ENCODE results near the gene STX18.

The STX18 gene

GRCh38 chr4:4416981-4417380, 124.9 kb downstream of the STX18 start:
- DNase-seq, result no peak

- DNase-seq, result no peak
Observed at GRCh38 chr4:4415806-4416805, 125.7 kb downstream of the STX18 start.

GRCh38 chr4:4415107-4415805, 126.6 kb downstream of the STX18 start:
- DNase-seq, result no peak

GRCh38 chr4:4413806-4414205, 128.0 kb downstream of the STX18 start:
- DNase-seq, result no peak

GRCh38 chr4:4413373-4413725, 128.5 kb downstream of the STX18 start:
- DNase-seq, result no peak

GRCh38 chr4:4412641-4413372, 129.0 kb downstream of the STX18 start:
- DNase-seq, result no peak

- no peak for DNase-seq
Observed at GRCh38 chr4:4411906-4412305, 129.9 kb downstream of the STX18 start.

- DNase-seq, result no peak
Observed at GRCh38 chr4:4410271-4410670, 131.6 kb downstream of the STX18 start.

GRCh38 chr4:4409416-4410115, 132.3 kb downstream of the STX18 start:
- no peak for DNase-seq

GRCh38 chr4:4408576-4409335, 133.1 kb downstream of the STX18 start:
- no peak for DNase-seq

- DNase-seq, result no peak
Observed at GRCh38 chr4:4408132-4408523, 133.7 kb downstream of the STX18 start.

- DNase-seq, result no peak
Observed at GRCh38 chr4:4407299-4408131, 134.3 kb downstream of the STX18 start.

GRCh38 chr4:4406455-4407298, 135.2 kb downstream of the STX18 start:
- DNase-seq, result no peak

GRCh38 chr4:4405358-4405962, 136.4 kb downstream of the STX18 start:
- no peak for DNase-seq

GRCh38 chr4:4402966-4403365, 138.9 kb downstream of the STX18 start:
- no peak for DNase-seq

- no peak for DNase-seq
Observed at GRCh38 chr4:4401036-4401435, 140.8 kb downstream of the STX18 start.

GRCh38 chr4:4398430-4398829, 143.4 kb downstream of the STX18 start:
- DNase-seq, result no peak

- no peak for DNase-seq
Observed at GRCh38 chr4:4397441-4397819, 144.4 kb downstream of the STX18 start.

Data from fibroblast of skin of abdomen (primary cell).